Measurements from ENCODE around the gene NOTCH1. TPM values are rescaled to one million over a fixed set of nuclear protein-coding genes. Genes with fewer than 3 reads are reported as not detected.

NOTCH1 gene
- total RNA-seq, 1 experiment from 2014 or later, result 17.7 TPM

DNA sequence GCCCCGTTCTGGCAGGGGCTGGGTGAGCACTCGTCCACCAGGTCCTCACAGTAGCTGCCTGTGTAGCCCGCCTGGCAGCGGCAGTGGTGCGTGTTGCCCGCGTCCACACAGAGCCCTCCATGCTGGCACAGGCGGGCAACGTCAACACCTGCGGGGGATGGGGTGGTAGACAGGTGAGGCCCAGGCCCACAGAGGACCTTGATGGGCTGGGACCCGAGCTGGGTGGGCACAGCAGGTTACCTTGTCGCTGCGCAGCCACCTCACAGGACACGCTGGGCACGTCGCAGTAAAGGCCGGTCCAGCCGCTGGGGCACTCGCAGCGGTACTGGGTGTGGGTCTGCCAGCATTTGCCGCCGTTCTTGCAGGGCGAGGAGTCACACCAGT, 37.9 kb downstream of the NOTCH1 start:
- H3K36me3 Mint-ChIP-seq (ENCODE audit: insufficient read depth, unreplicated experiment), result peaks cover 8% of the 10 kb centered on the region
- no peaks in the 10 kb centered on the region for H3K9me3 Mint-ChIP-seq (ENCODE audit: low read depth, unreplicated experiment)
- DNase-seq, result no peak
- intact Hi-C loops (cut with micrococcal nuclease; ENCODE audit: unreplicated experiment), result no loop called here
- no peak overlapping the region for H3K27ac Mint-ChIP-seq (ENCODE audit: unreplicated experiment)
- CTCF ChIA-PET, result no interaction called here
- no peaks in the 10 kb centered on the region for H3K4me1 Mint-ChIP-seq (ENCODE audit: low read depth, unreplicated experiment)
- H3K27me3 Mint-ChIP-seq (ENCODE audit: unreplicated experiment), result no peaks in the 10 kb centered on the region
- TF ChIP-seq, protein P1, sequence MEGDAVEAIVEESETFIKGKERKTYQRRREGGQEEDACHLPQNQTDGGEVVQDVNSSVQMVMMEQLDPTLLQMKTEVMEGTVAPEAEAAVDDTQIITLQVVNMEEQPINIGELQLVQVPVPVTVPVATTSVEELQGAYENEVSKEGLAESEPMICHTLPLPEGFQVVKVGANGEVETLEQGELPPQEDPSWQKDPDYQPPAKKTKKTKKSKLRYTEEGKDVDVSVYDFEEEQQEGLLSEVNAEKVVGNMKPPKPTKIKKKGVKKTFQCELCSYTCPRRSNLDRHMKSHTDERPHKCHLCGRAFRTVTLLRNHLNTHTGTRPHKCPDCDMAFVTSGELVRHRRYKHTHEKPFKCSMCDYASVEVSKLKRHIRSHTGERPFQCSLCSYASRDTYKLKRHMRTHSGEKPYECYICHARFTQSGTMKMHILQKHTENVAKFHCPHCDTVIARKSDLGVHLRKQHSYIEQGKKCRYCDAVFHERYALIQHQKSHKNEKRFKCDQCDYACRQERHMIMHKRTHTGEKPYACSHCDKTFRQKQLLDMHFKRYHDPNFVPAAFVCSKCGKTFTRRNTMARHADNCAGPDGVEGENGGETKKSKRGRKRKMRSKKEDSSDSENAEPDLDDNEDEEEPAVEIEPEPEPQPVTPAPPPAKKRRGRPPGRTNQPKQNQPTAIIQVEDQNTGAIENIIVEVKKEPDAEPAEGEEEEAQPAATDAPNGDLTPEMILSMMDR (IDR thresholded peaks at IDR 0.05; ENCODE audit: unreplicated experiment), result no peak
- no TSS peak for BruUV-seq (replicated peaks)
- no peak overlapping the region for H3K4me3 Mint-ChIP-seq (ENCODE audit: low read depth, unreplicated experiment)

DNA sequence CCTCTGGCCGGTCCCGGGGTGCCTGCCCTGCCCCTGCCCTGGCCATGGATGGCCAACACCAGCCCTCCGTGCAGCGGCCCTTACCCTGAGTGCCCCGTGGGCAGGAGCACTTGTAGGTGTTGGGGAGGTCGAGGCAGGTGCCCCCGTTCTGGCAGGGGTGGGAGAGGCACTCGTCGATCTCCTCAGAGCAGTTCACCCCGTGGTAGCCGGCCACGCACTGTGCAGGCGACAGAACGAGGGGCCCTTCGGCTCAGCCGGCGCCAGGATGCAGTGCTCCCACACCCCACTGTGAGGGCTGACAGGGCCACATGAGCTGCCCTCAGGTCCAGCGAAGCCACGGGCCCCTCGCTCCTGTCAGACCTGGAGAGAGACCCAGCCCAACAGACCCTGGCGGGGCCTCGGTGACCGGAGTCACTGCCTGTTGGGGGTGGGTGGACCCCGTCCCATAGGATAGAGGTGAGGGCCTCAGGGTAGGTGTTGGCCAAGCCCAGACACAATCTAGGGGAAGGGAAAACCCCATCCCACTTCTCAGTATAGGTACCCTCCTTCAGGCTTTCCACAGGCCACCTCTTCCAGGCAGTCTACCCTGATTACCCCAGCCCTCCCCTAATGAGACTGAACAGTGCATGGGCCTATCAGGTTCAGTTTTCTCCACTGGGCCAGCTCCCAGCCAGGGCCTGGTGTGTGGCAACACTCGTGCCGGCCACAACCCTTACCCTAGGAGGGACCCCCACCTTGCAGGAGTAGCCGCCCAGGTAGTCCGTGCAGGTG, 38.4 kb downstream of the NOTCH1 start:
- no peaks in the 10 kb centered on the region for H3K27me3 Mint-ChIP-seq (ENCODE audit: unreplicated experiment)
- no peak overlapping the region for H3K4me3 Mint-ChIP-seq (ENCODE audit: low read depth, unreplicated experiment)
- no peaks in the 10 kb centered on the region for H3K9me3 Mint-ChIP-seq (ENCODE audit: low read depth, unreplicated experiment)
- CTCF ChIA-PET, result no interaction called here
- BruUV-seq (replicated peaks), result no TSS peak
- TF ChIP-seq, protein P1 (IDR thresholded peaks at IDR 0.05; ENCODE audit: unreplicated experiment), result no peak
- H3K4me1 Mint-ChIP-seq (ENCODE audit: low read depth, unreplicated experiment), result no peaks in the 10 kb centered on the region
- no peak overlapping the region for H3K27ac Mint-ChIP-seq (ENCODE audit: unreplicated experiment)
- DNase-seq, result no peak
- H3K36me3 Mint-ChIP-seq (ENCODE audit: insufficient read depth, unreplicated experiment), result peaks cover 8% of the 10 kb centered on the region
- intact Hi-C loops (cut with micrococcal nuclease; ENCODE audit: unreplicated experiment), result no loop called here

DNA sequence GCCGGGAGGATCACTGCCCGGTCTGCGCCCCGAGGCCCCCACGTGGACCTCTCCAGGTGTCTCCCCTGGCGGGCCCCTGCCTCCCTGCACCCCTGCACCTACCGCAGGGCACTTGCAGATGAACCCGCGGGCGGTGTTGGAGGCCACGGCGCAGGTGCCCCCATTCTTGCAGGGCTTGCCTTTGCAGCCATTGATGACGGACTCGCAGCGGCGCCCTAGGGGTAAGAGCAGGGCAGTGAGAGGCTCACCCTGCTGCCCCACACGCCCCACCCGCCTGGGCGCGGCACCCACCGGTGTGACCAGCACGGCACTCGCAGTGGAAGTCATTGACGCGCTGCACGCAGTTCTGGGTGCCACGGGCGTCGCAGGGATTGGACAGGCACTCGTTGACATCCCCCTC, 39.4 kb downstream of the NOTCH1 start:
- H3K27ac Mint-ChIP-seq (ENCODE audit: unreplicated experiment), result no peak overlapping the region
- peaks cover 8% of the 10 kb centered on the region for H3K36me3 Mint-ChIP-seq (ENCODE audit: insufficient read depth, unreplicated experiment)
- no TSS peak for BruUV-seq (replicated peaks)
- intact Hi-C loops (cut with micrococcal nuclease; ENCODE audit: unreplicated experiment), result no loop called here
- CTCF ChIA-PET, result no interaction called here
- H3K9me3 Mint-ChIP-seq (ENCODE audit: low read depth, unreplicated experiment), result no peaks in the 10 kb centered on the region
- H3K4me1 Mint-ChIP-seq (ENCODE audit: low read depth, unreplicated experiment), result no peaks in the 10 kb centered on the region
- no peak for DNase-seq
- TF ChIP-seq, protein P1 (IDR thresholded peaks at IDR 0.05; ENCODE audit: unreplicated experiment), result no peak
- H3K27me3 Mint-ChIP-seq (ENCODE audit: unreplicated experiment), result no peaks in the 10 kb centered on the region
- H3K4me3 Mint-ChIP-seq (ENCODE audit: low read depth, unreplicated experiment), result no peak overlapping the region

DNA sequence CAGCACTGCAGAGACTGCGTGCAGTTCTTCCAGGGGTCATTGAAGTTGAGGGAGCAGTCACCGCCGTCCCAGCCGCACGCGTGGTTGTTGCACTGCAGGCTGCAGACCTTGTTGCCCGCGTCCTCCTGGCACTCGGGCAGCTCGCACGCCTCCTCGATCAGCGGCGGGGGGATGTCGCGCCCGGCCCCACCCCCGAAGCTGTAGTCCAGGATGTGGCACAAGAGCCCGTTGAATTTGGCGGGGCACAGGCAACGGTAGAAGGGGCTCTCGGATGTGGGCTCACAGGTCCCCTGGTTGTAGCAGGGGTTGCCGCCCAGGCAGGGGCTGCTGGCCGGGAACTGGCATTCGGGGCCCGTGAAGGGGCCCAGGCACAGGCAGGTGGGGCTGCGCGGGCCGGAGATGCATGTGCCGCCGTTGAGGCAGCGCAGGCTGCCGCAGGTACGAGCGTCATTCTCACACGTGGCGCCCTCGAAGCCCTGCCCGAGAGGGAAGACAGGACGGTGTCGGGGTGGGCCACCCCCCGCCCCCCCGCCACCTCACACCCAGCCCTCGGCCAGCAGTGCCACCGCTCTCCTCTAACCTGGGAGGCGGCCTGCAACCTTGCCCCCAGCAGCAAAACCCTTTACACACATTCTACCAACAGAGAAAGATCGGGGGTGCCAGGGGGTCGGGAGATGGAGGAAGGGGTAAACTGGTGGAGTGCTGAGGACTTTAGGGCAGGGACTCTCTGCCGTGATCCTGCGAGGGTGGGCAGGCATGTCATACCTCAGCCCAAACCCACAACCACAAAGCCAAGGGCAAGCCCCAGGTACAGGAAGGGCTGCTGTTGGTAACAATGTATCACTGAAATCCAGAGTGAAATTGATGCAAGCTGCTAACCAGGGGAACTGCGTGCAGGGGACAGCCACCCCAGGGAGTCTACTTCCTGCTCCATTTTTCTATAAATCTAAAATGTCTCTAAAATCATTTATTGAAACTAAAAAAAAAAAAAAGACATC, 40.1 kb downstream of the NOTCH1 start:
- CTCF ChIA-PET, result no interaction called here

More for the DNA sequence above, 40.1 kb downstream of the NOTCH1 start:
- H3K36me3 Mint-ChIP-seq (ENCODE audit: insufficient read depth, unreplicated experiment), result peaks cover 3% of the 10 kb centered on the region
- H3K4me3 Mint-ChIP-seq (ENCODE audit: low read depth, unreplicated experiment), result no peak overlapping the region
- intact Hi-C loops (cut with micrococcal nuclease; ENCODE audit: unreplicated experiment), result no loop called here
- H3K4me1 Mint-ChIP-seq (ENCODE audit: low read depth, unreplicated experiment), result no peaks in the 10 kb centered on the region
- H3K9me3 Mint-ChIP-seq (ENCODE audit: low read depth, unreplicated experiment), result no peaks in the 10 kb centered on the region
- TF ChIP-seq, protein P1 (IDR thresholded peaks at IDR 0.05; ENCODE audit: unreplicated experiment), result no peak
- H3K27ac Mint-ChIP-seq (ENCODE audit: unreplicated experiment), result no peak overlapping the region
- no peak for DNase-seq
- no TSS peak for BruUV-seq (replicated peaks)
- H3K27me3 Mint-ChIP-seq (ENCODE audit: unreplicated experiment), result no peaks in the 10 kb centered on the region
